K562 (cell line): Measurements from ENCODE around the gene AFAP1.

Experiments used
- NFRKB ChIP-seq: fragments of 450-650 bp; IDR thresholded peaks from 2 replicates; pipeline ENCODE4 v1.6.1; 2016; ENCODE audit warnings: low read depth
- TF ChIP-seq, protein P1 (sequence below): fragments of 450-650 bp; IDR thresholded peaks from one replicate; pipeline ENCODE4 v1.6.1; 2018; ENCODE audit warnings: mild to moderate bottlenecking, moderate library complexity; ENCODE audit not compliant: partially characterized antibody
- TF ChIP-seq, protein P2 (sequence below): fragments of 200-800 bp; sonication (Bioruptor generic); IDR thresholded peaks from 2 replicates; pipeline ENCODE4 v1.6.1; 2017; ENCODE audit warnings: missing genetic modification characterization, missing compliant biosample characterization
- TF ChIP-seq, protein P3 (sequence below): sonication (generic); formaldehyde crosslinking; IDR thresholded peaks from 2 replicates; pipeline ENCODE4 v1.8.1; 2022; ENCODE audit warnings: missing genetic modification reagents

DNA sequence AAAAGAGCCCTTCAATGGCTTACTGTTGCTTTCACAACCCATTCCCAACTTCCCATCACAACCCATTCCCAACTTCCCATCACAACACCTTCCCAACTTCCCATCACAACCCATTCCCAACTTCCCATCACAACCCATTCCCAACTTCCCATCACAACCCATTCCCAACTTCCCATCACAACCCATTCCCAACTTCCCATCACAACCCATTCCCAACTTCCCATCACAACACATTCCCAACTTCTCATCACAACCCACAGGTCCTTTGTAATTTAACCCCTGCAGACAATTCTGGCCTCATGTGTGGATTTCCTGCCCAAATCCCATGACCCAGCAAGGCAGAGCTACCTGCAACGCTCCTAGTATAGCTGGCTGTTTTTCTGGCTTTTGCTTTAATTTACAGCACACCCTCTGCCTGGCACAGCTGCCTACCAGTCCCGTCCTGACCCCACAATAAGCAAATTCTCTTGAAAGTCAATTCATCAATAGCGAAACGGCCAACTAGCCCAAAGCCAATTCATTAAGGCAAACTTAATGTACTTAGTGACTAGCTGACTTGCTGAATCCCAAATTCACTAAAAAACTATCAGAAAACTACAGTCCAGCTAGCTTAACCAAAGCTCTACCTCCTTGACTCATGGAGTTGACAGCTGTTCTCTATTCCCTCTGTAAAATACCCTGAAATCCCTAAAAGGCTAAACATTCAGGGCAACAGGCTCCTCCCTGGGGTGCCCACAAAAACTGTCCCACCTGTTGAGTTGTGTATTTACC is 75.6 kb downstream of the AFAP1 start:
- TF ChIP-seq, protein P1, sequence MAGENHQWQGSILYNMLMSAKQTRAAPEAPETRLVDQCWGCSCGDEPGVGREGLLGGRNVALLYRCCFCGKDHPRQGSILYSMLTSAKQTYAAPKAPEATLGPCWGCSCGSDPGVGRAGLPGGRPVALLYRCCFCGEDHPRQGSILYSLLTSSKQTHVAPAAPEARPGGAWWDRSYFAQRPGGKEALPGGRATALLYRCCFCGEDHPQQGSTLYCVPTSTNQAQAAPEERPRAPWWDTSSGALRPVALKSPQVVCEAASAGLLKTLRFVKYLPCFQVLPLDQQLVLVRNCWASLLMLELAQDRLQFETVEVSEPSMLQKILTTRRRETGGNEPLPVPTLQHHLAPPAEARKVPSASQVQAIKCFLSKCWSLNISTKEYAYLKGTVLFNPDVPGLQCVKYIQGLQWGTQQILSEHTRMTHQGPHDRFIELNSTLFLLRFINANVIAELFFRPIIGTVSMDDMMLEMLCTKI = no peak
- no peak for TF ChIP-seq NFRKB
- TF ChIP-seq, protein P2, sequence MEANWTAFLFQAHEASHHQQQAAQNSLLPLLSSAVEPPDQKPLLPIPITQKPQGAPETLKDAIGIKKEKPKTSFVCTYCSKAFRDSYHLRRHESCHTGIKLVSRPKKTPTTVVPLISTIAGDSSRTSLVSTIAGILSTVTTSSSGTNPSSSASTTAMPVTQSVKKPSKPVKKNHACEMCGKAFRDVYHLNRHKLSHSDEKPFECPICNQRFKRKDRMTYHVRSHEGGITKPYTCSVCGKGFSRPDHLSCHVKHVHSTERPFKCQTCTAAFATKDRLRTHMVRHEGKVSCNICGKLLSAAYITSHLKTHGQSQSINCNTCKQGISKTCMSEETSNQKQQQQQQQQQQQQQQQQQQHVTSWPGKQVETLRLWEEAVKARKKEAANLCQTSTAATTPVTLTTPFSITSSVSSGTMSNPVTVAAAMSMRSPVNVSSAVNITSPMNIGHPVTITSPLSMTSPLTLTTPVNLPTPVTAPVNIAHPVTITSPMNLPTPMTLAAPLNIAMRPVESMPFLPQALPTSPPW (CRISPR knock-in tag) = no peak
- TF ChIP-seq, protein P3, sequence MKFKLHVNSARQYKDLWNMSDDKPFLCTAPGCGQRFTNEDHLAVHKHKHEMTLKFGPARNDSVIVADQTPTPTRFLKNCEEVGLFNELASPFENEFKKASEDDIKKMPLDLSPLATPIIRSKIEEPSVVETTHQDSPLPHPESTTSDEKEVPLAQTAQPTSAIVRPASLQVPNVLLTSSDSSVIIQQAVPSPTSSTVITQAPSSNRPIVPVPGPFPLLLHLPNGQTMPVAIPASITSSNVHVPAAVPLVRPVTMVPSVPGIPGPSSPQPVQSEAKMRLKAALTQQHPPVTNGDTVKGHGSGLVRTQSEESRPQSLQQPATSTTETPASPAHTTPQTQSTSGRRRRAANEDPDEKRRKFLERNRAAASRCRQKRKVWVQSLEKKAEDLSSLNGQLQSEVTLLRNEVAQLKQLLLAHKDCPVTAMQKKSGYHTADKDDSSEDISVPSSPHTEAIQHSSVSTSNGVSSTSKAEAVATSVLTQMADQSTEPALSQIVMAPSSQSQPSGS (CRISPR knock-in tag) = no peak
